ENCODE measurements around the gene SFT2D2.
A peak's percentile ranks its signal among the peaks of the same experiment; 100 is the strongest.

The SFT2D2 gene

DNA sequence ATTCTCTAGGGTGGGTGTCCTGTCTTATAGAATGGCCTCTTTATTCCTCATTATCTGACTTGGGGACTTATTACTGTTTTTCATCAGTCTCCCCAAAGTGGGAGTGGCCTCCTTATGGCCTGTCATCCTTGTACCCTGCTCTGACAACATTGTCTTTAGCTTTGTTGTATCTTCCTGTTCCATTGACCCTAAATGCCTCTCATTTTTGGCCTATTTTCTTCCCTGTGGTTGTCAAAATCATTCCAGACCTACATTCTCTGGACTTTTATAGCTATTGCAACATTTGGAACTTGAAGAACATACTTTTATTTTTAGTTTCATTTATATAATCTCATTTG, 9.7 kb downstream of the SFT2D2 start:
- no peak overlapping the region for H2AFZ ChIP-seq (ENCODE audit: low read length)
- no peak overlapping the region for H2AK5ac ChIP-seq (ENCODE audit: low read depth, low read length)
- H3K4ac ChIP-seq (ENCODE audit: low read length) = no peak overlapping the region
- no peak overlapping the region for H2BK15ac ChIP-seq (ENCODE audit: low read length)
- H3K27me3 ChIP-seq (ENCODE audit: control insufficient read depth in 3 of 3, insufficient read depth in 3 of 3, low read depth in 1 of 3, low read length in 3 of 3) = no peaks in the 10 kb centered on the region
- H4K91ac ChIP-seq (ENCODE audit: low read depth, low read length, poor library complexity) = no peak overlapping the region
- H3K18ac ChIP-seq (ENCODE audit: low read length) = no peak overlapping the region
- H3K27ac ChIP-seq (replicated peaks; ENCODE audit: low read length) = no peak overlapping the region
- no peak overlapping the region for H3K9ac ChIP-seq (ENCODE audit: low read depth, low read length, poor library complexity)
- H3K36me3 ChIP-seq (replicated peaks in 1 of 2; ENCODE audit: control insufficient read depth in 2 of 2, insufficient read depth in 2 of 2, low read length in 2 of 2) = peaks cover 8 to 95% of the 10 kb centered on the region in 2 donors
- no peak overlapping the region for H3K23ac ChIP-seq (ENCODE audit: low read depth, low read length, poor library complexity)
- H3K14ac ChIP-seq (ENCODE audit: low read length) = no peak overlapping the region
- no peak overlapping the region for H2BK120ac ChIP-seq (ENCODE audit: low read depth, low read length)
- no peak overlapping the region for H3K4me3 ChIP-seq (ENCODE audit: low read length in 2 of 2)
- H3K9me3 ChIP-seq (replicated peaks in 1 of 2; ENCODE audit: control insufficient read depth in 2 of 2, insufficient read depth in 1 of 2, low read depth in 1 of 2, low read length in 2 of 2) = no peaks in the 10 kb centered on the region
- no peak overlapping the region for H2BK12ac ChIP-seq (ENCODE audit: low read length)
- H3K4me1 ChIP-seq (ENCODE audit: control insufficient read depth in 2 of 2, insufficient read depth in 1 of 2, low read depth in 1 of 2, low read length in 2 of 2) = no peaks in the 10 kb centered on the region
- no peak overlapping the region for H2BK5ac ChIP-seq (ENCODE audit: low read length)
- DNase-seq (ENCODE audit: low spot score) = no peak
- no peak overlapping the region for H4K8ac ChIP-seq (ENCODE audit: low read depth, low read length)
- no peaks in the 10 kb centered on the region for H3K79me1 ChIP-seq (ENCODE audit: low read depth, low read length)
- no peak overlapping the region for H3K4me2 ChIP-seq (ENCODE audit: insufficient read depth, low read length, poor library complexity, severe bottlenecking)

DNA sequence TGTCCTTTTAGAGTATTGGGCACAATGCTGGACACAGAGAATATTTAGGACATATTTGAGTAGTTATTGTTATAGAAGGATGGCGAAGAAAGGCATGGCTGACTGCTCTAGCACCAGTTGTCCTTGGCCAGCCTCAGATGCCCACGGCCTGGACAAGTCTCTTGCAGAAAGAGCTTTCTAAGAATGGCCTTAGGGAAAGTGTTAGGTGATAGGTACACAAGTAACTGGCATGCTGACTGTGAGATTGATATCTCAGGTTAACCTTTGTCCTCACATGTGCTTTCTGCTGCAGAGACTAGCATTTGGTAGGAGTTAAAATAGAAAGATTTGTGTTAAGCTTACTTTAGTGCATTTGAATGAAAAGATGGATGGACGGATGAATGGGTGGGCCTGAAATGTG, 10.1 kb downstream of the SFT2D2 start:
- Histone ChIP-seq H3K14ac (ENCODE audit: low read length) (no peak overlapping the region), H2BK120ac (ENCODE audit: low read depth, low read length) (no peak overlapping the region), H2BK15ac (ENCODE audit: low read length) (no peak overlapping the region), H3K27me3 (ENCODE audit: control insufficient read depth in 3 of 3, insufficient read depth in 3 of 3, low read depth in 1 of 3, low read length in 3 of 3) (no peaks in the 10 kb centered on the region), H2AK5ac (ENCODE audit: low read depth, low read length) (no peak overlapping the region), H4K8ac (ENCODE audit: low read depth, low read length) (no peak overlapping the region), H3K23ac (ENCODE audit: low read depth, low read length, poor library complexity) (no peak overlapping the region), H3K9ac (ENCODE audit: low read depth, low read length, poor library complexity) (no peak overlapping the region), H2BK12ac (ENCODE audit: low read length) (no peak overlapping the region), H3K79me1 (ENCODE audit: low read depth, low read length) (no peaks in the 10 kb centered on the region), H2BK5ac (ENCODE audit: low read length) (no peak overlapping the region), H3K4ac (ENCODE audit: low read length) (no peak overlapping the region), H3K18ac (ENCODE audit: low read length) (no peak overlapping the region), H3K27ac (replicated peaks; ENCODE audit: low read length) (no peak overlapping the region), H2AFZ (ENCODE audit: low read length) (no peak overlapping the region), H3K36me3 (replicated peaks in 1 of 2; ENCODE audit: control insufficient read depth in 2 of 2, insufficient read depth in 2 of 2, low read length in 2 of 2) (peaks cover 7 to 95% of the 10 kb centered on the region in 2 donors), H3K4me3 (ENCODE audit: low read length in 2 of 2) (no peak overlapping the region), H3K4me2 (ENCODE audit: insufficient read depth, low read length, poor library complexity, severe bottlenecking) (no peak overlapping the region), H3K9me3 (replicated peaks in 1 of 2; ENCODE audit: control insufficient read depth in 2 of 2, insufficient read depth in 1 of 2, low read depth in 1 of 2, low read length in 2 of 2) (no peaks in the 10 kb centered on the region), H4K91ac (ENCODE audit: low read depth, low read length, poor library complexity) (no peak overlapping the region), H3K4me1 (ENCODE audit: control insufficient read depth in 2 of 2, insufficient read depth in 1 of 2, low read depth in 1 of 2, low read length in 2 of 2) (no peaks in the 10 kb centered on the region)
- WGBS, 2 donors (ENCODE audit: extremely low coverage in 2 of 2, insufficient read length in 2 of 2, insufficient replicate concordance in 1 of 2) = 100% methylated on average over 1 of the region's 3 CpGs; no CpG with 5 or more reads in 1 of the 2 donors
- DNase-seq (ENCODE audit: low spot score) = no peak

DNA sequence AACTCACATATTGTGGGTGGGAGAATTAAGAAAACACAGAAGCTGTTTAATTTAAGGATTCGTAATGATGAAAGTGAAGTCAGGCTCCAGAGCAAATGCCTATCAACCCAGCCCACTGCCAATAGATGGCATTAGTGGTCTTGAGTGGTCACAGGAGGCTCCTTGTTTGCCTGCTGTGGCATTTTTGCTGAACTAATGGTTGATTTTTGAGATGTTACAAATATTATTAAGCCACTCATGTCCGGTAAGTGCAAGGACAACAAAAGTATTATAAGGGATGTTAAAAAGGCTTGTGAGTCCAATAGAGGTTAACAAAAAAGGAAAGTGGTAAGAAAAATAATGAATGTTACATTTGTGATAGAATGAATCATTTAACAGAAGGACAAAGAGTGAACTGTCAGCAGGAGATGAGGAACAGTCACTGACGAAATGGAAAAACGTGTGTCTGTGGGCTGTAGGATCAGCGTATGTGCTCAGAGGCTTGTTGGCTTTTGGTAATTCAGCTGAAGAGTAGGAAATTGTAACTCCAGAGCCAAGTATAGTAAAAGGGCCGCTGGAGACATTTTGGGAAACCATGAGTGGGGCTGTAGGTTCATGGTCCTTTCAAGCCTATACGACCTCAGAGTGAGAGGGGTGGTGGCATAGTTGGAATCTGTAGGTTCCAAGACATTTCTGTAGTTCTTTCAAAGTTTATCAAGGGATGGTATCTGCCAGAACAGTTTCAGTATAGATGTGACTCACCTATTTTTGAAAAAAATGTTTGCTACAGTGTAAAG, 11.2 kb downstream of the SFT2D2 start:
- Histone ChIP-seq H2BK12ac (ENCODE audit: low read length) (no peak overlapping the region), H3K4me1 (ENCODE audit: control insufficient read depth in 2 of 2, insufficient read depth in 1 of 2, low read depth in 1 of 2, low read length in 2 of 2) (no peaks in the 10 kb centered on the region), H2BK5ac (ENCODE audit: low read length) (no peak overlapping the region), H3K18ac (ENCODE audit: low read length) (no peak overlapping the region), H3K9ac (ENCODE audit: low read depth, low read length, poor library complexity) (no peak overlapping the region), H2BK15ac (ENCODE audit: low read length) (no peak overlapping the region), H2AFZ (ENCODE audit: low read length) (no peak overlapping the region), H3K4me3 (ENCODE audit: low read length in 2 of 2) (no peak overlapping the region), H3K14ac (ENCODE audit: low read length) (no peak overlapping the region), H3K4ac (ENCODE audit: low read length) (no peak overlapping the region), H3K27me3 (ENCODE audit: control insufficient read depth in 3 of 3, insufficient read depth in 3 of 3, low read depth in 1 of 3, low read length in 3 of 3) (no peaks in the 10 kb centered on the region), H2AK5ac (ENCODE audit: low read depth, low read length) (no peak overlapping the region), H4K8ac (ENCODE audit: low read depth, low read length) (no peak overlapping the region), H3K4me2 (ENCODE audit: insufficient read depth, low read length, poor library complexity, severe bottlenecking) (no peak overlapping the region), H2BK120ac (ENCODE audit: low read depth, low read length) (no peak overlapping the region), H4K91ac (ENCODE audit: low read depth, low read length, poor library complexity) (no peak overlapping the region), H3K27ac (replicated peaks; ENCODE audit: low read length) (no peak overlapping the region), H3K9me3 (replicated peaks in 1 of 2; ENCODE audit: control insufficient read depth in 2 of 2, insufficient read depth in 1 of 2, low read depth in 1 of 2, low read length in 2 of 2) (no peaks in the 10 kb centered on the region), H3K23ac (ENCODE audit: low read depth, low read length, poor library complexity) (no peak overlapping the region), H3K36me3 (replicated peaks in 1 of 2; ENCODE audit: control insufficient read depth in 2 of 2, insufficient read depth in 2 of 2, low read length in 2 of 2) (peaks cover 8 to 93% of the 10 kb centered on the region in 2 donors), H3K79me1 (ENCODE audit: low read depth, low read length) (no peaks in the 10 kb centered on the region)
- DNase-seq (ENCODE audit: low spot score) = no peak
- WGBS, 2 donors (ENCODE audit: extremely low coverage in 2 of 2, insufficient read length in 2 of 2, insufficient replicate concordance in 1 of 2) = no CpG with 5 or more reads among the region's 7 CpGs

DNA sequence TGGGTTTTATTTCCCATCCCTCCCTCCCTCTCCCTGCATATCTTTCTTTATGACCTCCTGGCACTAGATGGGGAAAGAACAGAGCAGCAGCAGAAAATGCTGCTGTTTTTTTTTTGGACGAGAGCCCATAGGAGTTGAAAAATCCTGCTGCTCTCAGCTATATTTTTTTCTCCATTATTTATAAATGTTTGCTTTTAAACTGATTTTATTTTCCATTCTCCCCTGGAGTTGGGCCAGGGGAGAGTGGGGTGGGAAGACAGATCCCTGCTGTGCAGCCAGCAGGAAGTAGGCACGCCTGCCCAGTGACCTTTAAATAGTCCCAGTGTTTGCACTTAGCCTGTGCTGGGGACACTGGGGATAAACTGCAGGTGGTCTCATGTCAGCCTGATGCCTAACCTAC, 17.4 kb downstream of the SFT2D2 start:
- H3K79me1 ChIP-seq (ENCODE audit: low read depth, low read length) = no peaks in the 10 kb centered on the region
- H2BK120ac ChIP-seq (ENCODE audit: low read depth, low read length) = no peak overlapping the region
- H3K18ac ChIP-seq (ENCODE audit: low read length) = peak overlapping the region; percentile 35
- no peaks in the 10 kb centered on the region for H3K27me3 ChIP-seq (ENCODE audit: control insufficient read depth in 3 of 3, insufficient read depth in 3 of 3, low read depth in 1 of 3, low read length in 3 of 3)
- peak overlapping the region; percentile 5 for H3K27ac ChIP-seq (replicated peaks; ENCODE audit: low read length)
- peak overlapping the region; percentile 82 for H3K23ac ChIP-seq (ENCODE audit: low read depth, low read length, poor library complexity)
- H3K4ac ChIP-seq (ENCODE audit: low read length) = no peak overlapping the region
- H3K36me3 ChIP-seq (replicated peaks in 1 of 2; ENCODE audit: control insufficient read depth in 2 of 2, insufficient read depth in 2 of 2, low read length in 2 of 2) = peaks cover 13 to 80% of the 10 kb centered on the region in 2 donors
- no peaks in the 10 kb centered on the region for H3K9me3 ChIP-seq (replicated peaks in 1 of 2; ENCODE audit: control insufficient read depth in 2 of 2, insufficient read depth in 1 of 2, low read depth in 1 of 2, low read length in 2 of 2)
- H4K8ac ChIP-seq (ENCODE audit: low read depth, low read length) = no peak overlapping the region
- H2BK15ac ChIP-seq (ENCODE audit: low read length) = no peak overlapping the region
- peak overlapping the region in 1 of 2 donors; percentile 16 for H3K4me3 ChIP-seq (ENCODE audit: low read length in 2 of 2)
- WGBS, 2 donors (ENCODE audit: extremely low coverage in 2 of 2, insufficient read length in 2 of 2, insufficient replicate concordance in 1 of 2) = no CpG with 5 or more reads among the region's 2 CpGs
- H3K4me2 ChIP-seq (ENCODE audit: insufficient read depth, low read length, poor library complexity, severe bottlenecking) = no peak overlapping the region
- no peak overlapping the region for H3K14ac ChIP-seq (ENCODE audit: low read length)
- H3K9ac ChIP-seq (ENCODE audit: low read depth, low read length, poor library complexity) = no peak overlapping the region
- no peak overlapping the region for H2BK5ac ChIP-seq (ENCODE audit: low read length)
- no peak overlapping the region for H2AK5ac ChIP-seq (ENCODE audit: low read depth, low read length)
- no peak overlapping the region for H2BK12ac ChIP-seq (ENCODE audit: low read length)
- no peak overlapping the region for H2AFZ ChIP-seq (ENCODE audit: low read length)
- H3K4me1 ChIP-seq (ENCODE audit: control insufficient read depth in 2 of 2, insufficient read depth in 1 of 2, low read depth in 1 of 2, low read length in 2 of 2) = peaks cover 0 to 6% of the 10 kb centered on the region in 2 donors
- no peak for DNase-seq (ENCODE audit: low spot score)
- H4K91ac ChIP-seq (ENCODE audit: low read depth, low read length, poor library complexity) = no peak overlapping the region
